Uterus (tissue), 2 donors: Measurements from ENCODE around the gene CCDC38.

Experiments
- CTCF ChIP-seq, 4 experiments: fragments of 200-600 bp in 2 of 4; fragments of 450-650 bp in 2 of 4; sonication (generic) in 2 of 4; IDR thresholded peaks; one replicate each; pipeline ENCODE4 v1.5.1; 2016 to 2019; ENCODE audit warnings: antibody characterized with exemption in 4 of 4, mild to moderate bottlenecking in 2 of 4, moderate library complexity in 1 of 4
- POLR2A ChIP-seq, 2 donors: fragments of 450-650 bp; IDR thresholded peaks; one replicate each; pipeline ENCODE4 v1.6.1; 2016; ENCODE audit warnings: antibody characterized with exemption in 2 of 2, mild to moderate bottlenecking in 1 of 2, moderate library complexity in 1 of 2

DNA sequence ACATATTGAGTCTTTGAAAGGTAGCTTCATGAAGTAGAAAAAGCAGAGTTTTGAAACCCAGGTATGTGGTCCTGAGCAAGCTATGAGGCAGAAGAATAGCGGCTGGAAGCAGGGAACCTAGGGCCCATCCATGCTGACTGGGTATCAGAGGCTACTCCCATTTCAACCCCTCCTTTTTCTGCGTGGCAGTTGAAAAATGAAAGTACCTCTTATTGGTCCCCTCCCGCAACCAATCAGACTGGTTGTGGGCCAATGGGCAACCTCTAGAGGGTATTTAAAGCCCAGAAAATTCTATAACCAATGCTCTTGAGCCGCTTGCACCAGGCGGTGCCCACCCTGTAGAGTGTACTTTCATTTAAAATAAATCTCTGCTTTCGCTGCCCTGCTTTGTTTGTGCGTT is 85.3 kb downstream of the CCDC38 start:
- TF ChIP-seq CTCF (IDR thresholded peaks at IDR 0.05) (no peak), POLR2A (IDR thresholded peaks at IDR 0.05) (no peak)
